ENCODE data around the gene TMEM63A. TPM values are rescaled to one million over a fixed set of nuclear protein-coding genes. Genes with fewer than 3 reads are reported as not detected.

The TMEM63A gene
- polyA plus RNA-seq, 1 donor from 2014 or later = not detected

GRCh38 chr1:225817611-225818061 lies 64.5 kb downstream of the TMEM63A start:
- H3K9ac ChIP-seq (ENCODE audit: low read length) = no peak overlapping the region
- H3K36me3 ChIP-seq (ENCODE audit: insufficient read depth, low read length) = no peaks in the 10 kb centered on the region
- no peak overlapping the region for H3K27ac ChIP-seq (ENCODE audit: low read length)
- TF ChIP-seq, protein P1, sequence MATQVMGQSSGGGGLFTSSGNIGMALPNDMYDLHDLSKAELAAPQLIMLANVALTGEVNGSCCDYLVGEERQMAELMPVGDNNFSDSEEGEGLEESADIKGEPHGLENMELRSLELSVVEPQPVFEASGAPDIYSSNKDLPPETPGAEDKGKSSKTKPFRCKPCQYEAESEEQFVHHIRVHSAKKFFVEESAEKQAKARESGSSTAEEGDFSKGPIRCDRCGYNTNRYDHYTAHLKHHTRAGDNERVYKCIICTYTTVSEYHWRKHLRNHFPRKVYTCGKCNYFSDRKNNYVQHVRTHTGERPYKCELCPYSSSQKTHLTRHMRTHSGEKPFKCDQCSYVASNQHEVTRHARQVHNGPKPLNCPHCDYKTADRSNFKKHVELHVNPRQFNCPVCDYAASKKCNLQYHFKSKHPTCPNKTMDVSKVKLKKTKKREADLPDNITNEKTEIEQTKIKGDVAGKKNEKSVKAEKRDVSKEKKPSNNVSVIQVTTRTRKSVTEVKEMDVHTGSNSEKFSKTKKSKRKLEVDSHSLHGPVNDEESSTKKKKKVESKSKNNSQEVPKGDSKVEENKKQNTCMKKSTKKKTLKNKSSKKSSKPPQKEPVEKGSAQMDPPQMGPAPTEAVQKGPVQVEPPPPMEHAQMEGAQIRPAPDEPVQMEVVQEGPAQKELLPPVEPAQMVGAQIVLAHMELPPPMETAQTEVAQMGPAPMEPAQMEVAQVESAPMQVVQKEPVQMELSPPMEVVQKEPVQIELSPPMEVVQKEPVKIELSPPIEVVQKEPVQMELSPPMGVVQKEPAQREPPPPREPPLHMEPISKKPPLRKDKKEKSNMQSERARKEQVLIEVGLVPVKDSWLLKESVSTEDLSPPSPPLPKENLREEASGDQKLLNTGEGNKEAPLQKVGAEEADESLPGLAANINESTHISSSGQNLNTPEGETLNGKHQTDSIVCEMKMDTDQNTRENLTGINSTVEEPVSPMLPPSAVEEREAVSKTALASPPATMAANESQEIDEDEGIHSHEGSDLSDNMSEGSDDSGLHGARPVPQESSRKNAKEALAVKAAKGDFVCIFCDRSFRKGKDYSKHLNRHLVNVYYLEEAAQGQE (IDR thresholded peaks at IDR 0.05; ENCODE audit: borderline replicate concordance) = no peak
- TF ChIP-seq EZH2 (IDR thresholded peaks at IDR 0.05; ENCODE audit: borderline replicate concordance, insufficient read depth, low read length, poor library complexity, severe bottlenecking) (no peak), TAF1 (IDR thresholded peaks at IDR 0.05; ENCODE audit: low read depth) (no peak), POLR2AphosphoS5 (IDR thresholded peaks at IDR 0.05) (no peak), MXI1 (conservative IDR thresholded peaks at IDR 0.05; ENCODE audit: poor library complexity, severe bottlenecking) (no peak), EP300 (conservative IDR thresholded peaks at IDR 0.05; ENCODE audit: poor library complexity, severe bottlenecking) (no peak), RAD21 (conservative IDR thresholded peaks at IDR 0.05) (no peak), CTCF (IDR thresholded peaks at IDR 0.05; ENCODE audit: poor library complexity, severe bottlenecking) (no peak)
- no peaks in the 10 kb centered on the region for H3K27me3 ChIP-seq (ENCODE audit: insufficient read depth, low read depth, low read length)
- H3K9me2 ChIP-seq (ENCODE audit: insufficient read depth, low read length) = no peaks in the 10 kb centered on the region
- H3K4me3 ChIP-seq (ENCODE audit: low read length) = no peak overlapping the region
- H3K9me3 ChIP-seq (ENCODE audit: low read length) = no peaks in the 10 kb centered on the region
- no peaks in the 10 kb centered on the region for H4K20me1 ChIP-seq (ENCODE audit: insufficient read depth)
- no peaks in the 10 kb centered on the region for H3K79me2 ChIP-seq (replicated peaks; ENCODE audit: insufficient read depth, low read length)
- H3K4me2 ChIP-seq (ENCODE audit: low read length) = no peak overlapping the region
- no peak overlapping the region for H2AFZ ChIP-seq (ENCODE audit: low read depth, low read length)
- no peaks in the 10 kb centered on the region for H3F3A ChIP-seq (ENCODE audit: insufficient read depth, low read length, poor library complexity, severe bottlenecking)

GRCh38 chr1:225816643-225817538 lies 65.3 kb downstream of the TMEM63A start:
- Histone ChIP-seq H3F3A (ENCODE audit: insufficient read depth, low read length, poor library complexity, severe bottlenecking) (no peaks in the 10 kb centered on the region), H3K4me2 (ENCODE audit: low read length) (no peak overlapping the region), H3K36me3 (ENCODE audit: insufficient read depth, low read length) (no peaks in the 10 kb centered on the region), H2AFZ (ENCODE audit: low read depth, low read length) (no peak overlapping the region), H3K9ac (ENCODE audit: low read length) (no peak overlapping the region), H4K20me1 (ENCODE audit: insufficient read depth) (no peaks in the 10 kb centered on the region), H3K4me3 (ENCODE audit: low read length) (no peak overlapping the region), H3K9me2 (ENCODE audit: insufficient read depth, low read length) (no peaks in the 10 kb centered on the region), H3K27ac (ENCODE audit: low read length) (no peak overlapping the region), H3K9me3 (ENCODE audit: low read length) (no peaks in the 10 kb centered on the region), H3K27me3 (ENCODE audit: insufficient read depth, low read depth, low read length) (no peaks in the 10 kb centered on the region), H3K79me2 (replicated peaks; ENCODE audit: insufficient read depth, low read length) (peaks cover 4% of the 10 kb centered on the region)
- TF ChIP-seq CTCF (IDR thresholded peaks at IDR 0.05; ENCODE audit: poor library complexity, severe bottlenecking) = no peak
- TF ChIP-seq MXI1 (conservative IDR thresholded peaks at IDR 0.05; ENCODE audit: poor library complexity, severe bottlenecking) = no peak
- TF ChIP-seq, protein P1 (IDR thresholded peaks at IDR 0.05; ENCODE audit: borderline replicate concordance) = no peak
- no peak for TF ChIP-seq TAF1 (IDR thresholded peaks at IDR 0.05; ENCODE audit: low read depth)
- TF ChIP-seq RAD21 (conservative IDR thresholded peaks at IDR 0.05) = no peak
- no peak for TF ChIP-seq SMC3 (conservative IDR thresholded peaks at IDR 0.05; ENCODE audit: poor library complexity)
- TF ChIP-seq EP300 (conservative IDR thresholded peaks at IDR 0.05; ENCODE audit: poor library complexity, severe bottlenecking) = no peak
- TF ChIP-seq EZH2 (IDR thresholded peaks at IDR 0.05; ENCODE audit: borderline replicate concordance, insufficient read depth, low read length, poor library complexity, severe bottlenecking) = no peak
- TF ChIP-seq POLR2AphosphoS5 (IDR thresholded peaks at IDR 0.05) = no peak
